SK-N-MC (cell line): Measurements from ENCODE around the gene STPG3.

Experiments used
- DNase-seq: peaks from one replicate; pipeline ENCODE4 v3.0.0-alpha.2; 2011; ENCODE audit warnings: low read depth, low spot score
- H3K27ac ChIP-seq: fragments of 200-600 bp; sonication (generic); 2 replicates; pipeline ENCODE4 v1.5.1; 2016; ENCODE audit warnings: mixed run types
- H3K36me3 ChIP-seq: fragments of 200-600 bp; sonication (generic); 2 replicates; pipeline ENCODE4 v1.6.1; 2017; ENCODE audit warnings: antibody characterized with exemption, low read length, mixed read lengths; ENCODE audit not compliant: insufficient read depth
- H3K4me3 ChIP-seq: fragments of 200-600 bp; sonication (generic); 2 replicates; pipeline ENCODE4 v1.5.1; 2016
- H3K9ac ChIP-seq: fragments of 200-600 bp; sonication (generic); 2 replicates; pipeline ENCODE4 v1.8.0; 2017; ENCODE audit warnings: mixed run types, mixed read lengths; ENCODE audit not compliant: insufficient read length
- H3K9me3 ChIP-seq: fragments of 200-600 bp; sonication (generic); 2 replicates; pipeline ENCODE4 v1.6.1; 2017; ENCODE audit warnings: low read depth, mild to moderate bottlenecking, antibody characterized with exemption, low read length, moderate library complexity, mixed read lengths
- EZH2 ChIP-seq: fragments of 200-600 bp; sonication (generic); IDR thresholded peaks from one replicate; pipeline ENCODE4 v1.6.1; 2017; ENCODE audit warnings: antibody characterized with exemption
- FOXP2 ChIP-seq: optimal IDR thresholded peaks from 2 replicates; pipeline ENCODE3; 2011; ENCODE audit warnings: mild to moderate bottlenecking, moderate library complexity; ENCODE audit not compliant: insufficient read depth; ENCODE audit errors: extremely low read length, control extremely low read depth
- POLR2AphosphoS5 ChIP-seq: IDR thresholded peaks from 2 replicates; pipeline ENCODE4 v1.6.1; 2012; ENCODE audit warnings: mild to moderate bottlenecking, low read depth, low read length, borderline replicate concordance

Gene STPG3

GRCh38 chr9:137299203-137299565 lies 48.1 kb downstream of the STPG3 start:
- no peaks in the 10 kb centered on the region for H3K36me3 ChIP-seq
- H3K4me3 ChIP-seq = no peak overlapping the region
- no peak for TF ChIP-seq POLR2AphosphoS5
- no peak for TF ChIP-seq EZH2
- no peak for TF ChIP-seq FOXP2
- DNase-seq = no peak
- H3K9ac ChIP-seq = no peak overlapping the region
- H3K27ac ChIP-seq = no peak overlapping the region; the same call in 1 of the 2 replicates
- no peaks in the 10 kb centered on the region; the same call in 1 of the 2 replicates for H3K9me3 ChIP-seq

GRCh38 chr9:137299938-137300337 lies 48.9 kb downstream of the STPG3 start:
- Histone ChIP-seq H3K36me3 (no peaks in the 10 kb centered on the region), H3K9ac (peak overlapping the region; percentile 73), H3K9me3 (no peaks in the 10 kb centered on the region), H3K27ac (peak overlapping the region; percentile 25; the same call in 1 of the 2 replicates), H3K4me3 (peak overlapping the region; percentile 97)
- no peak for TF ChIP-seq EZH2
- no peak for TF ChIP-seq POLR2AphosphoS5
- no peak for TF ChIP-seq FOXP2
- DNase-seq = no peak

- Histone ChIP-seq H3K9ac (peak overlapping the region; percentile 73), H3K4me3 (peak overlapping the region; percentile 97), H3K27ac (peak overlapping the region; percentile 73), H3K9me3 (no peaks in the 10 kb centered on the region), H3K36me3 (no peaks in the 10 kb centered on the region)
- no peak for TF ChIP-seq FOXP2
- no peak for TF ChIP-seq EZH2
- TF ChIP-seq POLR2AphosphoS5 = no peak
- DNase-seq = no peak
These were observed 49.5 kb downstream of the STPG3 start for GRCh38 chr9:137300567-137301080.

- Histone ChIP-seq H3K9ac (peak overlapping the region; percentile 73), H3K27ac (peak overlapping the region; percentile 73), H3K4me3 (peak overlapping the region; percentile 97), H3K9me3 (no peaks in the 10 kb centered on the region), H3K36me3 (no peaks in the 10 kb centered on the region)
- TF ChIP-seq POLR2AphosphoS5 (no peak), EZH2 (no peak), FOXP2 (no peak)
- DNase-seq = no peak
These were observed 50.2 kb downstream of the STPG3 start for GRCh38 chr9:137301081-137301947.

- H3K27ac ChIP-seq = peak within 1 kb of the TSS; percentile 73
- peak within 1 kb of the TSS; percentile 73 for H3K9ac ChIP-seq
- no peaks in the 10 kb centered on the region for H3K36me3 ChIP-seq
- no peak for DNase-seq
- H3K4me3 ChIP-seq = peak within 1 kb of the TSS; percentile 97
- TF ChIP-seq EZH2 (no peak), POLR2AphosphoS5 (peak; percentile 88), FOXP2 (no peak)
- H3K9me3 ChIP-seq = no peaks in the 10 kb centered on the region
These were observed 51.0 kb downstream of the STPG3 start, which contains the start of gene NRARP for GRCh38 chr9:137302118-137302448. NRARP (minus strand) TSS chr9:137302271; CDS start chr9:137301928, 343 bp downstream.

- no peak for DNase-seq
- no peak overlapping the region for H3K9ac ChIP-seq
These were observed 51.5 kb downstream of the STPG3 start for GRCh38 chr9:137302449-137303150.

More at GRCh38 chr9:137302449-137303150, 51.5 kb downstream of the STPG3 start:
- no peaks in the 10 kb centered on the region for H3K9me3 ChIP-seq
- no peaks in the 10 kb centered on the region for H3K36me3 ChIP-seq
- peak overlapping the region; percentile 49; the same call in 1 of the 2 replicates for H3K4me3 ChIP-seq
- TF ChIP-seq POLR2AphosphoS5 (no peak), FOXP2 (no peak), EZH2 (no peak)
- peak overlapping the region; percentile 25; the same call in 1 of the 2 replicates for H3K27ac ChIP-seq
